Activated CD8-positive, alpha-beta memory T cell treated with anti-CD3 and anti-CD28 coated beads, Interleukin-2, amount 50 U/mL, for 4 hours (primary cell): Measurements from ENCODE around the gene LINGO3.
"Not testable (repeated sequence)": the region's sequence is repeated elsewhere in the genome, so short reads cannot be mapped to it uniquely, and the experiment has no call there.

Source experiments
- DNase-seq: peaks from one replicate; pipeline ENCODE4 v3.0.0-alpha.2; 2020

LINGO3 gene

GRCh38 chr19:2303211-2303798, 4.6 kb downstream of the LINGO3 start:
- no peak for DNase-seq

GRCh38 chr19:2302319-2303210, 5.4 kb downstream of the LINGO3 start:
- DNase-seq = no peak

- no peak for DNase-seq
Observed at GRCh38 chr19:2300533-2300932, 7.4 kb downstream of the LINGO3 start.

- no peak for DNase-seq
Observed at GRCh38 chr19:2296141-2296540, 11.8 kb downstream of the LINGO3 start.

GRCh38 chr19:2294687-2295335, 13.1 kb downstream of the LINGO3 start:
- DNase-seq = no peak

- DNase-seq = no peak
Observed at GRCh38 chr19:2291185-2291751, 16.7 kb downstream of the LINGO3 start.

GRCh38 chr19:2290441-2291184, 17.3 kb downstream of the LINGO3 start:
- DNase-seq = no peak

GRCh38 chr19:2289714-2290435, 18.1 kb downstream of the LINGO3 start:
- DNase-seq = no peak

GRCh38 chr19:2288818-2289713, 18.9 kb downstream of the LINGO3 start:
- no peak for DNase-seq

GRCh38 chr19:2288338-2288817, 19.6 kb downstream of the LINGO3 start:
- DNase-seq = no peak

GRCh38 chr19:2287585-2288337, 20.2 kb downstream of the LINGO3 start:
- no peak for DNase-seq

GRCh38 chr19:2286402-2287140, 21.4 kb downstream of the LINGO3 start:
- DNase-seq = no peak

GRCh38 chr19:2283835-2284507, 24.0 kb downstream of the LINGO3 start:
- DNase-seq = no peak

GRCh38 chr19:2282862-2283237, 25.1 kb downstream of the LINGO3 start:
- DNase-seq = no peak

GRCh38 chr19:2282062-2282861, 25.7 kb downstream of the LINGO3 start, which contains the start of gene PEAK3:
Gene PEAK3, minus strand, starts transcription at chr19:2282175. Its CDS starts 1,244 bp downstream, at chr19:2280931.
- no peak for DNase-seq

GRCh38 chr19:2281265-2282061, 26.5 kb downstream of the LINGO3 start:
- not testable (repeated sequence) for DNase-seq
